Measurements from ENCODE around the gene BIRC6. TPM values are rescaled to one million over a fixed set of nuclear protein-coding genes. Genes with fewer than 3 reads are reported as not detected.

The BIRC6 gene
- total RNA-seq, 3 donors from 2014 or later (not counting 1 experiment from before 2014, with no cell fraction given): 190 to 225 (median 224) TPM

- Mint-ChIP-seq H3K27ac (no peak overlapping the region), H3K4me3 (no peak overlapping the region), H3K9me3 (no peaks in the 10 kb centered on the region), H3K27me3 (ENCODE audit: low read depth in 2 of 2) (no peaks in the 10 kb centered on the region), H3K36me3 (no peaks in the 10 kb centered on the region), H3K4me1 (no peaks in the 10 kb centered on the region)
- over 99% methylated on average over 5 of the region's 5 CpGs for WGBS (ENCODE audit: insufficient coverage)
- DNase-seq (no peak), ATAC-seq (no peak)
- intact Hi-C loops (cut with micrococcal nuclease): no loop called here
- H3K36me3 ChIP-seq (ENCODE audit: control insufficient read depth, insufficient read depth, low read length): peaks cover 33% of the 10 kb centered on the region
- no peaks in the 10 kb centered on the region for H3K27me3 ChIP-seq (ENCODE audit: control insufficient read depth, insufficient read depth, low read length)
- no peak for TF ChIP-seq CTCF (IDR thresholded peaks at IDR 0.05)
- H3K27ac ChIP-seq (ENCODE audit: low read length): no peak overlapping the region
- no peak overlapping the region for H3K4me3 ChIP-seq (ENCODE audit: low read length)
- no peaks in the 10 kb centered on the region for H3K9me3 ChIP-seq (ENCODE audit: control insufficient read depth, insufficient read depth, low read length)
- H3K4me1 ChIP-seq (ENCODE audit: control insufficient read depth, insufficient read depth, low read length): no peaks in the 10 kb centered on the region
These were observed 290.4 kb downstream of the BIRC6 start for GRCh38 chr2:32647180-32647651.

GRCh38 chr2:32652555-32653209 lies 295.9 kb downstream of the BIRC6 start:
- ATAC-seq: no peak
- no peaks in the 10 kb centered on the region for H3K4me1 ChIP-seq (ENCODE audit: control insufficient read depth, insufficient read depth, low read length)
- intact Hi-C loops (cut with micrococcal nuclease): no loop called here
- no peak for TF ChIP-seq CTCF (IDR thresholded peaks at IDR 0.05)
- Mint-ChIP-seq H3K9me3 (no peaks in the 10 kb centered on the region), H3K4me1 (no peaks in the 10 kb centered on the region), H3K27me3 (ENCODE audit: low read depth in 2 of 2) (no peaks in the 10 kb centered on the region), H3K27ac (no peak overlapping the region), H3K4me3 (no peak overlapping the region), H3K36me3 (no peaks in the 10 kb centered on the region)
- 97% methylated on average over 6 of the region's 7 CpGs for WGBS (ENCODE audit: insufficient coverage)
- H3K9me3 ChIP-seq (ENCODE audit: control insufficient read depth, insufficient read depth, low read length): no peaks in the 10 kb centered on the region
- H3K4me3 ChIP-seq (ENCODE audit: low read length): no peak overlapping the region
- DNase-seq: no peak
- H3K36me3 ChIP-seq (ENCODE audit: control insufficient read depth, insufficient read depth, low read length): peaks cover 31% of the 10 kb centered on the region
- no peaks in the 10 kb centered on the region for H3K27me3 ChIP-seq (ENCODE audit: control insufficient read depth, insufficient read depth, low read length)
- no peak overlapping the region for H3K27ac ChIP-seq (ENCODE audit: low read length)

- ATAC-seq (no peak), DNase-seq (no peak)
- H3K9me3 Mint-ChIP-seq: no peaks in the 10 kb centered on the region
- TF ChIP-seq CTCF (IDR thresholded peaks at IDR 0.05): no peak
- 94% methylated on average over 3 of the region's 3 CpGs for WGBS (ENCODE audit: insufficient coverage)
- no peak overlapping the region for H3K4me3 Mint-ChIP-seq
- no peaks in the 10 kb centered on the region for H3K27me3 ChIP-seq (ENCODE audit: control insufficient read depth, insufficient read depth, low read length)
- H3K36me3 Mint-ChIP-seq: no peaks in the 10 kb centered on the region
- H3K4me3 ChIP-seq (ENCODE audit: low read length): no peak overlapping the region
- H3K4me1 ChIP-seq (ENCODE audit: control insufficient read depth, insufficient read depth, low read length): no peaks in the 10 kb centered on the region
- H3K27me3 Mint-ChIP-seq (ENCODE audit: low read depth in 2 of 2): no peaks in the 10 kb centered on the region
- no peaks in the 10 kb centered on the region for H3K9me3 ChIP-seq (ENCODE audit: control insufficient read depth, insufficient read depth, low read length)
- intact Hi-C loops (cut with micrococcal nuclease): no loop called here
- H3K27ac Mint-ChIP-seq: no peak overlapping the region
- H3K27ac ChIP-seq (ENCODE audit: low read length): no peak overlapping the region
- peaks cover 3 to 6% of the 10 kb centered on the region in 2 donors for H3K4me1 Mint-ChIP-seq
- H3K36me3 ChIP-seq (ENCODE audit: control insufficient read depth, insufficient read depth, low read length): peaks cover 18% of the 10 kb centered on the region
These were observed 299.2 kb downstream of the BIRC6 start for GRCh38 chr2:32656069-32656468.

- Mint-ChIP-seq H3K27me3 (ENCODE audit: low read depth in 2 of 2) (no peaks in the 10 kb centered on the region), H3K9me3 (no peaks in the 10 kb centered on the region), H3K36me3 (no peaks in the 10 kb centered on the region), H3K27ac (no peak overlapping the region), H3K4me3 (no peak overlapping the region), H3K4me1 (peaks cover 12 to 20% of the 10 kb centered on the region in 2 donors)
- no peaks in the 10 kb centered on the region for H3K9me3 ChIP-seq (ENCODE audit: control insufficient read depth, insufficient read depth, low read length)
- WGBS (ENCODE audit: insufficient coverage): 99% methylated on average over 8 of the region's 8 CpGs
- H3K36me3 ChIP-seq (ENCODE audit: control insufficient read depth, insufficient read depth, low read length): peaks cover 7% of the 10 kb centered on the region
- no peak overlapping the region for H3K4me3 ChIP-seq (ENCODE audit: low read length)
- ATAC-seq (no peak), DNase-seq (no peak)
- H3K27me3 ChIP-seq (ENCODE audit: control insufficient read depth, insufficient read depth, low read length): no peaks in the 10 kb centered on the region
- TF ChIP-seq CTCF (IDR thresholded peaks at IDR 0.05): no peak
- intact Hi-C loops (cut with micrococcal nuclease): no loop called here
- H3K4me1 ChIP-seq (ENCODE audit: control insufficient read depth, insufficient read depth, low read length): no peaks in the 10 kb centered on the region
- H3K27ac ChIP-seq (ENCODE audit: low read length): no peak overlapping the region
These were observed 307.0 kb downstream of the BIRC6 start for GRCh38 chr2:32663864-32664263.

Measured in natural killer cell (primary cell).